Right lobe of liver (tissue), 6 donors: ENCODE measurements around the gene CPN1. TPM values are rescaled to one million over a fixed set of nuclear protein-coding genes. Genes with fewer than 3 reads are reported as not detected.
"Not testable (repeated sequence)": the region's sequence is repeated elsewhere in the genome, so short reads cannot be mapped to it uniquely, and the experiment has no call there.

Source experiments
- ATAC-seq, 4 donors: fragments of 200-7000 bp; cut with Tn5 transposase; one replicate each; pipeline ENCODE4 v1.9.1; 2020; ENCODE audit warnings: mild to moderate bottlenecking in 4 of 4, moderate library complexity in 4 of 4
- DNase-seq, 3 donors: peaks; one replicate each; pipeline ENCODE4 v3.0.0-alpha.2; 2020
- H3K27ac ChIP-seq, 3 donors: fragments of 200-600 bp; one replicate each; pipeline ENCODE4 v1.8.0; 2022
- H3K27me3 ChIP-seq, 2 donors: fragments of 200-600 bp; one replicate each; pipeline ENCODE4 v1.8.0; 2022
- H3K36me3 ChIP-seq, 4 donors: fragments of 200-600 bp; sonication (generic) in 1 of 4; one replicate each; pipeline versions ENCODE4 v1.5.1 to v1.8.0; 2017 to 2022; ENCODE audit warnings: control low read depth in 1 of 4
- H3K4me1 ChIP-seq, 4 donors: fragments of 200-600 bp; sonication (generic) in 1 of 4; one replicate each; pipeline versions ENCODE4 v1.5.1 to v1.8.0; 2017 to 2022; ENCODE audit warnings: control low read depth in 1 of 4
- H3K4me3 ChIP-seq, 3 donors: fragments of 200-600 bp; one replicate each; pipeline ENCODE4 v1.8.0; 2022
- H3K9me3 ChIP-seq, 4 donors: fragments of 200-600 bp; sonication (generic) in 1 of 4; one replicate each; pipeline versions ENCODE4 v1.5.1 to v1.8.0; 2017 to 2022; ENCODE audit warnings: control low read depth in 1 of 4
- POLR2A ChIP-seq: fragments of 450-650 bp; IDR thresholded peaks from one replicate; pipeline ENCODE4 v1.6.1; 2017; ENCODE audit warnings: antibody characterized with exemption, mild to moderate bottlenecking
- WGBS: methylation state at CpG from one replicate; pipeline ENCODE4 v1.1.6; 2018; ENCODE audit warnings: low coverage, low lambda C conversion rate; ENCODE audit not compliant: insufficient coverage; ENCODE audit errors: missing lambda C conversion rate; 5-methylcytosine and 5-hydroxymethylcytosine counted together
- intact Hi-C, 2 donors: fragments of 100-400 bp; cut with DNase I; formaldehyde crosslinking; loops; one replicate each; pipeline versions ENCODE4 v1.11.2 to v1.14.1; 2022
- total RNA-seq, 6 experiments: library from RNA; depleted of rRNA in 2 of 6; stranded (reverse); fragments of >200 nt in 2 of 6; fragmentation: NEBNext Ultra II Directional in 3 of 6; extraction: Animal tissue kit (Norgen Biotek cat#: 25700) in 3 of 6; gene quantifications; one replicate each; pipeline versions ENCODE4 v1.1.0 to v1.2.4, GENCODE V29; 2016 to 2023
- TF ChIP-seq, protein P1 (sequence below), 4 donors: fragments of 200-600 bp in 3 of 4; fragments of 450-650 bp in 1 of 4; IDR thresholded peaks; one replicate each; pipeline versions ENCODE4 v1.5.1 to v1.8.0; 2016 to 2022; ENCODE audit warnings: antibody characterized with exemption in 4 of 4, mild to moderate bottlenecking in 2 of 4
- donor health status: DM: no; HTN: yes; CAD: no.
- donor health status: DM: no; HTN: no; CAD: no.
- donor health status: DM: no; HTN: no; CAD: no.
- donor health status: DM: no; HTN: yes; CAD: no.
- donor health status: DM: no; HTN: yes; CAD: no.

CPN1 gene
- total RNA-seq, 6 experiments from 2014 or later: 20.7 to 76.6 (median 54.4) TPM

DNA sequence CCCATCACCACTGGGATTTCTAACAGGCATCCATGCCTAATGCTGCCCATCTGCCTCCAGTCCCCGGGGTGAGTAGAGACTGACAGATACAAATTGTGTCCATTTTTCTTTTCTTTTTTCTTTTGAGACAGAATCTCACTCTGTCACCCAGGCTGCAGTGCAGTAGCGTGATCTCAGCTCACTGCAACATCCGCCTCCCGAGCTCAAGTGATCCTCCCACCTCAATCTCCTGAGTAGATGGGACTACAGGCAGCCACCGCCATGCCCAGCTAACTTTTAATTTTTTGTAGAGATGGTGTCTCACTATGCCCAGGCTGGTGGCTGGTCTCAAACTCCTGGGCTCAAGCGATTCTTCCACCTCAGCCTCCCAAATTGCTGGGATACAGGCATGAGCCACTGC lies 7.6 kb upstream of the CPN1 start:
- no peaks in the 10 kb centered on the region for H3K36me3 ChIP-seq
- no peak for ATAC-seq
- no peaks in the 10 kb centered on the region for H3K4me1 ChIP-seq
- H3K4me3 ChIP-seq: no peak overlapping the region
- H3K27me3 ChIP-seq: no peaks in the 10 kb centered on the region
- no peak for DNase-seq
- TF ChIP-seq, protein P1, sequence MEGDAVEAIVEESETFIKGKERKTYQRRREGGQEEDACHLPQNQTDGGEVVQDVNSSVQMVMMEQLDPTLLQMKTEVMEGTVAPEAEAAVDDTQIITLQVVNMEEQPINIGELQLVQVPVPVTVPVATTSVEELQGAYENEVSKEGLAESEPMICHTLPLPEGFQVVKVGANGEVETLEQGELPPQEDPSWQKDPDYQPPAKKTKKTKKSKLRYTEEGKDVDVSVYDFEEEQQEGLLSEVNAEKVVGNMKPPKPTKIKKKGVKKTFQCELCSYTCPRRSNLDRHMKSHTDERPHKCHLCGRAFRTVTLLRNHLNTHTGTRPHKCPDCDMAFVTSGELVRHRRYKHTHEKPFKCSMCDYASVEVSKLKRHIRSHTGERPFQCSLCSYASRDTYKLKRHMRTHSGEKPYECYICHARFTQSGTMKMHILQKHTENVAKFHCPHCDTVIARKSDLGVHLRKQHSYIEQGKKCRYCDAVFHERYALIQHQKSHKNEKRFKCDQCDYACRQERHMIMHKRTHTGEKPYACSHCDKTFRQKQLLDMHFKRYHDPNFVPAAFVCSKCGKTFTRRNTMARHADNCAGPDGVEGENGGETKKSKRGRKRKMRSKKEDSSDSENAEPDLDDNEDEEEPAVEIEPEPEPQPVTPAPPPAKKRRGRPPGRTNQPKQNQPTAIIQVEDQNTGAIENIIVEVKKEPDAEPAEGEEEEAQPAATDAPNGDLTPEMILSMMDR (IDR thresholded peaks at IDR 0.05): no peak
- TF ChIP-seq POLR2A: no peak
- WGBS: 87% methylated on average over 6 of the region's 6 CpGs
- H3K9me3 ChIP-seq: no peaks in the 10 kb centered on the region
- intact Hi-C loops: no loop called here
- no peak overlapping the region for H3K27ac ChIP-seq

DNA sequence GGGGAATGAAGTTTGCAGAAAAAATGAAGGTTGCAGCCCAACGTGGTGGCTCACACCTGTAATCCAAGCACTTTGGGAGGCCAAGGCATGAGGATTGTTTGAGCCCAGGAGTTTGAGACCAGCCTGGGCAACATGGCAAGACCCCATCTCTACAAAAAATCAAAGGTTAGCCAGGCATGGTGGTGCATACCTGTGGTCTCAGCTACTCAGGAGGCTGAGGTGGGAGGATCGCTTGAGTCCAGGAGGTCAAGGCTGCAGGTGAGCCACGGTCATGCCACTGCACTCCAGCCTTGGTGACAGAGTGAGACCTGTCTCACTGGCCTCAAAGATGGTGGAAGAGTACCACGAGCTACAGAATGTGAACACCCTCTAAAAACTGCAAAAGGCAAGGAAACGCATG lies 5.0 kb upstream of the CPN1 start:
- H3K4me1 ChIP-seq, H3K36me3 ChIP-seq, H3K9me3 ChIP-seq, H3K27ac ChIP-seq, intact Hi-C loops, DNase-seq, ATAC-seq, H3K4me3 ChIP-seq, H3K27me3 ChIP-seq: not testable (repeated sequence)
- WGBS: 70% methylated on average over 2 of the region's 5 CpGs

DNA sequence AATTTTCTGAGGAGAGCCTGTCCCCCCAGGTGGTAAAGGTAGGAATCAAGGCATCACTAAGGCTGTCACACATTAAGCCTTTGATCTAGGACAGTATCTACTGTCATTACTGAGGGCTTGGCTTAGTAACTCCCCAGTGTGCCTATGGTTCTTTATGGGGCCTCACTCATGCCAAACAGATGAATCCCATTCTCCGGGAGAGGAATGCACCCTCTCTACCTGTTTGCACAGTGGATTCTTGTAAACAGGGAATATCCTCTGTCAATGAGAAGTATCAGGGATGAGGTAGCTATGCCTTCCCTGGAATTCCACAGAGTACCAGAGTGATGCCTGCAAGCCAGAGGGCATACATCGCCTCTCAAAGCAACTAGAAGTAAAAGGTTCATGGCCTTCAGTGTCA lies 3.9 kb upstream of the CPN1 start:
- Histone ChIP-seq H3K4me3 (no peak overlapping the region), H3K9me3 (no peaks in the 10 kb centered on the region), H3K4me1 (peaks cover 0 to 7% (median 0%) of the 10 kb centered on the region in 4 donors), H3K36me3 (no peaks in the 10 kb centered on the region), H3K27me3 (no peaks in the 10 kb centered on the region), H3K27ac (no peak overlapping the region)
- no peak for TF ChIP-seq POLR2A
- TF ChIP-seq, protein P1 (IDR thresholded peaks at IDR 0.05): no peak
- DNase-seq (no peak), ATAC-seq (no peak)
- WGBS: 100% methylated on average over 1 of the region's 2 CpGs
- intact Hi-C loops: no loop called here

DNA sequence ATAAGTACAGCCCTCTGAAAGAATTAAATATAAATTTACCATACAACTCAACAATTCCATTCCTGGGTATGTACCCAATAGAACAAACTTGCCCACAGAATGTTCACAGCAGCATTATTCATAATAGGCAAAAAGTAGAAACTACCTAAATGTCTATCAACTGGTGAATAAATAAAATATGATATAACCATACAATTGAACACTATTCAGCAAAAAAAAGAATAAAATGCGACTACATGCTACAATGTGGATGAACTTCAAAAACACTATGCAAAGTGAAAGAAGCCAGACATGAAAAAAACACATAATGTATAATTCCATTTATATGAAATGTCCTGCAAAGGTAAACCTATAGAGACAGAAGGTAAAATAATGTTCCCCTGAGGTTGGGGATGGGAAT lies 2.0 kb upstream of the CPN1 start:
- no peak for ATAC-seq
- 80% methylated on average over 1 of the region's 1 CpG for WGBS
- no peak for DNase-seq
- Histone ChIP-seq H3K27ac (no peak overlapping the region), H3K27me3 (no peaks in the 10 kb centered on the region), H3K36me3 (no peaks in the 10 kb centered on the region), H3K9me3 (no peaks in the 10 kb centered on the region), H3K4me3 (no peak overlapping the region), H3K4me1 (peaks cover 0 to 7% (median 0%) of the 10 kb centered on the region in 4 donors)
- intact Hi-C loops: no loop called here
- TF ChIP-seq, protein P1 (IDR thresholded peaks at IDR 0.05): no peak
- no peak for TF ChIP-seq POLR2A

DNA sequence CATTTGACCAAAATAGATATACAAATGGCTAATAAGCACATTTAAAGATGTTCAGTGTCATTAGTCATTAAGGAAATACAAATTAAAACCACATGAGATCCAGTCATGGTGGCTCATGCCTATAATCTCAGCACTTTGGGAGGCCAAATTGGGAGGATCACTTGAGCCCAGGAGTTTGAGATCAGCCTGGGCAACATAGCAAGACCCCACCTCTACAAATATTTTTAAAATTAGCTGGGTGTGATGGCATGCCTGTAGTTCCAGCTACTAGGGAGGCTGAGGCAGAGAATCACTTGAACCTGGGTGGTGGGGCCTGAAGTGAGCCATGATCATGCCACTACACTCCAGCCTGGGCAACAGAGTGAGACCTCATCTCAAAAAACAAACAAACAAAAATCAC lies 607 bp upstream of the CPN1 start:
- H3K27me3 ChIP-seq, ATAC-seq, H3K4me3 ChIP-seq, H3K9me3 ChIP-seq, H3K36me3 ChIP-seq, DNase-seq, intact Hi-C loops, H3K4me1 ChIP-seq: not testable (repeated sequence)
- peak overlapping the region; percentile 9 to 95 (median 70) for H3K27ac ChIP-seq

DNA sequence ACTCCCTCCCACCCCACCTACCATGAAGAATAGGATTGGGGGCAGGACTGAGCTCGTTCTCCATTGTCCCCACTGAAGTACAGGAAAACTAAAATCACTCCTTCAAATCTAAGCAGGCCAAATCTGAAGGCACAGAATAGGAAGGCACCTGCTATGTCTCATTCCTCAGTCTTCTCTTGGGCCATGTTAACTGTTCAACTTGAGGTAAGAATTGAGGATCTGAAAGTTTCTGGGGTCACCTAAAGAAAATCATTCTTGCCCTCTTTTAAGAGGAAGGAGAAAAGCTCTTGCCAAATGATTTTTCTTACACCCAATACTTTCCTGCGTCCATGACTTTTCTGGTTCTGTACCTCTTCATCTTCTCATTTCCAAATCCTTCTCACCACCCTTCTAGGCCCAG lies 4.9 kb downstream of the CPN1 start:
- Histone ChIP-seq H3K4me1 (no peaks in the 10 kb centered on the region), H3K36me3 (peaks cover 0 to 12% (median 0%) of the 10 kb centered on the region in 4 donors), H3K4me3 (no peak overlapping the region), H3K9me3 (no peaks in the 10 kb centered on the region), H3K27ac (no peak overlapping the region), H3K27me3 (no peaks in the 10 kb centered on the region)
- WGBS: 52% methylated on average over 2 of the region's 2 CpGs
- TF ChIP-seq POLR2A: no peak
- TF ChIP-seq, protein P1 (IDR thresholded peaks at IDR 0.05): no peak
- DNase-seq (no peak), ATAC-seq (no peak)
- intact Hi-C loops: no loop called here
